Cardiac fibroblast (primary cell): ENCODE data around the gene HES6.
A peak's percentile ranks its signal among the peaks of the same experiment; 100 is the strongest.

Experiments
- DNase-seq, 2 donors: peaks; one replicate each; pipeline versions ENCODE4 v3.0.0 to v3.0.0-alpha.2; 2010; ENCODE audit warnings: low read depth in 2 of 2
- H3K4me3 ChIP-seq, 2 donors: replicated peaks in 1 of 2; 1 replicate in 1 of 2; 2 replicates in 1 of 2; pipeline ENCODE4 v1.5.1; 2011; ENCODE audit warnings: low read depth in 2 of 2, low read length in 2 of 2, mild to moderate bottlenecking in 2 of 2, moderate library complexity in 1 of 2
- TF ChIP-seq, protein P1 (sequence below): IDR thresholded peaks from one replicate; pipeline ENCODE4 v1.5.1; 2011; ENCODE audit warnings: low read depth, mild to moderate bottlenecking, low read length, inconsistent platforms

The HES6 gene

DNA sequence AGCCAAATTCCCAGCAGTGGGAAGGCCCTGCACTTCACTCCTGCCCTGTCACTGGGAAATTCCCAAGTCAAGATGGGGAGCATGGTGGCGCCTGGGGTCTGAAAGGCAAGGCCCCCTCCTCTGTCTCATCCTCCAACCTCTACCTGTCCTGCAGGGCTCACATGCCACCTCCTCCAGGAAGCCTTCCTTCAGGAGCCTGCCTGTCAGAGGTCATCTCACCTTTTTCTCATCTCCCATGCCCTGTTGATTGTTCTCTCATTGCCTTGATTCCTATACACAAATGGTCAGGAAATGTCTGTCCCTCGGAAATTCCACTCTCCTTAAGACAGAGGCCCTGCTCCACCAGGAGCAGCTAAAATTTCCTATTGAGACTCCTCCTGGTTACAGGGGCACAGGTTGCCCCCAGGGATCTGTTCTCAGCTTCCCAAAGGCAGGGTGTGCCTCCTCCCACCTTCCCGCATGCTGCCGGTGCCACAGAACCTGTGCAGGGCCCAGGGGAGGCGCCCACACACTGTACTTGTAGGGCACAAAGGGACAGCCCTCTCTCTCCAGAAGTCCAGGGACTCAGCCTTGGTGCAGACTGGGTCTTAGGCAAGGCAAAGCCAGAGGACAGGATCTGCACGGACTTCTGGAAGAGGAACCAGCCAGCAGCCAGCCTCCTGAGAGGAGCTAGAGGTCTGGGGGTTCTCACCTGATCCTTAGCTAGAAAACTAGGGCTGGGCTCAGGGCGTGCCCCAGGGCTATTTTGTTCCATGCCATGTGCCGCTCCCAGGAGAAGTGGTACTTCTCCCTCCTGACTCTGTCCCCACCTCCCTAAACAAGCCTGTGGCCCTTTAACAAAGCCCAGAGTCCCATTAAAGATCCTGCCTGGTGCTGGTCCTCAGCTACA lies 12.9 kb downstream of the HES6 start:
- TF ChIP-seq, protein P1, sequence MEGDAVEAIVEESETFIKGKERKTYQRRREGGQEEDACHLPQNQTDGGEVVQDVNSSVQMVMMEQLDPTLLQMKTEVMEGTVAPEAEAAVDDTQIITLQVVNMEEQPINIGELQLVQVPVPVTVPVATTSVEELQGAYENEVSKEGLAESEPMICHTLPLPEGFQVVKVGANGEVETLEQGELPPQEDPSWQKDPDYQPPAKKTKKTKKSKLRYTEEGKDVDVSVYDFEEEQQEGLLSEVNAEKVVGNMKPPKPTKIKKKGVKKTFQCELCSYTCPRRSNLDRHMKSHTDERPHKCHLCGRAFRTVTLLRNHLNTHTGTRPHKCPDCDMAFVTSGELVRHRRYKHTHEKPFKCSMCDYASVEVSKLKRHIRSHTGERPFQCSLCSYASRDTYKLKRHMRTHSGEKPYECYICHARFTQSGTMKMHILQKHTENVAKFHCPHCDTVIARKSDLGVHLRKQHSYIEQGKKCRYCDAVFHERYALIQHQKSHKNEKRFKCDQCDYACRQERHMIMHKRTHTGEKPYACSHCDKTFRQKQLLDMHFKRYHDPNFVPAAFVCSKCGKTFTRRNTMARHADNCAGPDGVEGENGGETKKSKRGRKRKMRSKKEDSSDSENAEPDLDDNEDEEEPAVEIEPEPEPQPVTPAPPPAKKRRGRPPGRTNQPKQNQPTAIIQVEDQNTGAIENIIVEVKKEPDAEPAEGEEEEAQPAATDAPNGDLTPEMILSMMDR: no peak
- H3K4me3 ChIP-seq: no peak overlapping the region
- DNase-seq: no peak

DNA sequence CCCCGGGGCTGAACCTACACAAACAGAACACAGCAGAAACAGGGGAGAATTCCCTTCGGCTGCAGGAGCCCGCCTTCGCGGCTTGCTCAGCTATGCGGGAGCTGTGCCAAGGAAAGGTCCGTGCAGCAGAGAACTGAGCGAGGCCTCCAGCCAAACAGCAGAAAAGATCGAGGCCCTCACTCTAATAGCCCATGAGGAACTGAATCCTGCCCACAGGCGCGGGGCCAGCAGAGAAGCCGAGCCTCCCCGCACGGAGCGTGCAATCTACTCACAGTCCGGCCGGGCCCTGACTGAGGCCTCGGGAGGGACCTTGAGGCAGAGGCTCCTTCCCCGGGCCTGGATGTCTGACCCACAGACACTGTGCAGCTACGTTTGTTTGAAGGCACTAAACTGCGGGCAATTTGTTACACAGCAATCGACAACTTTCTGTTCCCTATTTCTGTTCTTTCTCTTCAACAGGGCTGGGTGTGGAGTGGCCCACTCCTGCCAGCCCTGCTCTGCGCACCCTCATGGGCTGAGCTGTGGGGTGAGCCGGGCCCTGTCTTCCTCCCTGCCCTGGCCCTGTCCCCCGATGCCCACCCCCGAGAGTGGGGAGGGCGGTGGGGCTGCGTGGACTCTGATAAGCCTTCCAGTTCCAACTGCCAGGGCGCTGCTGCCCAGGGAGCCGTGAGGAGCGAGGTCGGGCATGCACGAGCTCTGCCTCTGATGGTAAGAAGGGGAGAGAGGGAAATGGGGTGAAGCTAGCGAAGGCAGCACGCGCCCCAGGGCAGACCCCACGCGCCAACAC lies 13.7 kb downstream of the HES6 start:
- H3K4me3 ChIP-seq: no peak overlapping the region
- TF ChIP-seq, protein P1: no peak
- peak in 1 of 2 donors; percentile 69 for DNase-seq

DNA sequence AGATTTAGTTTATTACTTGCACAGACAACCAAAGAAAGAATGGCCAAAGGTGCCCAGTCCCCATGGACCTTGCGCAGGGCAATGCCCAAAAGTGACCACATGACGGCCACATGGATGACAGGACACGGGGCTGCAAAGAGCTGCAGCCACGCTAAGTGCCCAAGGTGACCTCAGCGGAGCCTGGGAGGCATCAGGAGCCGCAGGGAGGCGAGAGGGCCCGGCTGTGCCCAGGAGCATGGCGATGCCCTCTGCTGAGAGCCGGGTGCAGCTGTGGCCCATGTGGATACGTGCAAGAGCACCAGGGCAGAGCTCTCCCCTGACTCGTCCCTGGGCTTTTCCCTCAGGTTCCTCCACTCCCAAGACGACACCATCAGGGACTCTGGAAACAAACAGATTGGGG lies 14.7 kb downstream of the HES6 start:
- DNase-seq: no peak
- H3K4me3 ChIP-seq: no peak overlapping the region
- TF ChIP-seq, protein P1: no peak

DNA sequence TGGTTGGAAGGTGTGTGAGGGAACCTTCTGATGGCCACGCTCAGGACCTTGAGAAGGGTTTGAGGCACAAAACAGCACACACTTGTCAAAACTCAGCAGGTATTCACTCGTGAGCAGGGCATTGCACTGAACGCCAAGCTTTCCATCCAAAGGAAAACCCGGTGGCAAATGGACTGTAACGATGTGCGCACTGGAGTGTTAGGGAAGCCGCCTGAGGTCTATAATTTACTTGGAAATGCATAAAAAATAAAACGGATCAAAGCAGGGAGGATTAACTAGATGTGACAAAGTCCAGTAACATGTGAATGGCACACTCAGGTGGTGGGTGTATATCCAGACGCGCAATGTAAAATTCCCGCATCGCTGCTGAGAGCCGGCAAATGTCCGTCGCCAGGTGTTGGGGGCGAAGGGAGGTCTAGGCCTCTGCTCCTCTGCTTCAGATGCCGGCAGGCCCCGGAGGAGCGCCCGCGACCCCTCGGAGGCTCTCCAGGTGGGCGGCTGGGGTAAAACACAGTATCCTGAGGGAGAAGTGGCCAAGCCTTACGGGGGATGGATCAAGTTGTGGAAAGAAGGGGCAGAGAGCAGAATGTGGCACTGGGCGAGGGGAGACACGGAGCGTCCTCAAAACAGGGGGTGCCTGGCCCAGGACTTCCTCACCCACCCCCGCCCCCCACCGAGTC lies 15.3 kb downstream of the HES6 start:
- DNase-seq: no peak
- H3K4me3 ChIP-seq: no peak overlapping the region
- TF ChIP-seq, protein P1: no peak

DNA sequence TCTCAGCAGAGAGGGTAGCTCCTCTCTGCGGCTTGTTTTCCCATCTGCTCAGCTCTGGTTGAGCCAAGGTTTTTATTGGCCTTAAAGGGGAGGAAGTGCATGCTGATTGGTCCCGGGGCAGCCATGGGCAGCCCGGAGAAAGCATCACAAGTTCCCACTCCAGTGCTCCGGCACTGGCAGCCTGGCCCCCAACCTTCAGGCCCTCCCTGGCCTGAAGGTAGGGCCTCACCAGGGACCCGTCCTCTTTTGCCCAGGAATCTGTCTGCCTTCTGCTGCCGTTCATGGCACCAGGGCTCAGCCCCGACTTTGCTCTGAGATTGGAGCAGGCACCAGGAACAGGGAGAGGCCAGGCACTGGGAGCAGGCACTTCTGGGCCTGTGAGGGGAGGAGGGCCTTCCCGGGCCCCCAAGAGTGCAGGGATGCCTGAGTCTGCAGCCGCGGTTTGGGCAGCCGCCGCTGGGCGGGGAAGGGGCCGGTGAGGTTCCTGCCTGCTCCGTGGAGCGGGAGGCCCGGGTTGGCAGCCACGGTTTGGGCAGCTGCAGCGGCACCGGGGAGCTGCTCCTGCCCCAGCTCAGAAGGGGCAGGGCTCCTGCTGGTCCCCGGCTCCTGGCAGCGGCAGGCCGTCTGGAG lies 18.8 kb downstream of the HES6 start:
- DNase-seq: no peak
- H3K4me3 ChIP-seq: no peak overlapping the region
- TF ChIP-seq, protein P1: no peak

DNA sequence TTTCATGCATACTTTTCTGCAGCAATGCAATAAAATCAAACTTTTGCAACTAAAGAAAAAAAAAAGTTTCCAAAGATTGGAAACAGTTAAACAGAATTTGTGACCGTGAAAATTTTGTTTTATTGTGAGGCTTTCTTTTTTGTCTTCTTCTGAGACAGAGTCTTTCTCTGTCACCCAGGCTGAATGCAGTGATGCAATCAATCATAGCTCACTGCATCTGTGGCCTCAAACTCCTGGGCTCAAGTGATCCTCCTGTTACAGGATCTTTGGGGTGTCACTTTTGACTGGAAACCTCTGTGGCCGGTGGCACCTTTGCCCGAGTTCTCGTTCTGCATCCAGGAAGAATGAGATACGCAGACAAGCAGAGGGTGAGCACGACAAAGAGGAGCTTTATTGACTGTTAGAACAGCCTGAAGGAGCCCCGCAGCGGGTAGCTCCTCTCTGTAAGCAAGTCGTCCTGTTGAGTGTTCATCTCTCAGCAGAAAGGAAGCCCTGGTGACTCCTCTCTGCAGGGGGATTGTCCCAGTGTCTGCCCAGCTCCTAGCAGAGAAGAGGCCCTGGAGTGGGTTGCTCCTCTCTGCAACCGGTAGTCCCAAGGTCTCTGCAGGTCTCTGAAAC lies 19.5 kb downstream of the HES6 start:
- no peak for DNase-seq
- H3K4me3 ChIP-seq: no peak overlapping the region
- TF ChIP-seq, protein P1: no peak
